ENCODE results near the gene CEP295NL. TPM values are rescaled to one million over a fixed set of nuclear protein-coding genes. Genes with fewer than 3 reads are reported as not detected.

The CEP295NL gene
- total and polyA plus RNA-seq, 2 of the 8 experiments (the other 6 are each of a cell fraction or from before 2014, with no cell fraction given) = 0.06 to 2.0 TPM

- TF ChIP-seq JUN (IDR thresholded peaks at IDR 0.05; ENCODE audit: low read depth, low read length) (no peak), FOSL1 (IDR thresholded peaks at IDR 0.05; ENCODE audit: insufficient read depth, low read depth, low read length) (no peak), RXRA (IDR thresholded peaks at IDR 0.05; ENCODE audit: insufficient read depth, low read depth, low read length) (no peak), SIN3A (conservative IDR thresholded peaks at IDR 0.05 in 1 of 2, IDR thresholded peaks at IDR 0.05 in 1 of 2; ENCODE audit: low read depth in 1 of 2, low read length in 2 of 2) (no peak), SIRT6 (IDR thresholded peaks at IDR 0.05; ENCODE audit: low read length) (no peak)
Measured at GRCh38 chr17:78910497-78911284, 7.7 kb upstream of the CEP295NL start (continued).

Measured in H1 (cell line).